ENCODE results near the gene IKBKG. TPM values are rescaled to one million over a fixed set of nuclear protein-coding genes. Genes with fewer than 3 reads are reported as not detected.
A peak's percentile ranks its signal among the peaks of the same experiment; 100 is the strongest.

Gene IKBKG
- total and polyA plus RNA-seq, 2 of the 13 experiments (the other 11 are each of a cell fraction or from before 2014, with no cell fraction given): 30.6 to 44.3 TPM

GRCh38 chrX:154502098-154502497, 45.3 kb upstream of the IKBKG start (continued):
- TF ChIP-seq, protein P1, sequence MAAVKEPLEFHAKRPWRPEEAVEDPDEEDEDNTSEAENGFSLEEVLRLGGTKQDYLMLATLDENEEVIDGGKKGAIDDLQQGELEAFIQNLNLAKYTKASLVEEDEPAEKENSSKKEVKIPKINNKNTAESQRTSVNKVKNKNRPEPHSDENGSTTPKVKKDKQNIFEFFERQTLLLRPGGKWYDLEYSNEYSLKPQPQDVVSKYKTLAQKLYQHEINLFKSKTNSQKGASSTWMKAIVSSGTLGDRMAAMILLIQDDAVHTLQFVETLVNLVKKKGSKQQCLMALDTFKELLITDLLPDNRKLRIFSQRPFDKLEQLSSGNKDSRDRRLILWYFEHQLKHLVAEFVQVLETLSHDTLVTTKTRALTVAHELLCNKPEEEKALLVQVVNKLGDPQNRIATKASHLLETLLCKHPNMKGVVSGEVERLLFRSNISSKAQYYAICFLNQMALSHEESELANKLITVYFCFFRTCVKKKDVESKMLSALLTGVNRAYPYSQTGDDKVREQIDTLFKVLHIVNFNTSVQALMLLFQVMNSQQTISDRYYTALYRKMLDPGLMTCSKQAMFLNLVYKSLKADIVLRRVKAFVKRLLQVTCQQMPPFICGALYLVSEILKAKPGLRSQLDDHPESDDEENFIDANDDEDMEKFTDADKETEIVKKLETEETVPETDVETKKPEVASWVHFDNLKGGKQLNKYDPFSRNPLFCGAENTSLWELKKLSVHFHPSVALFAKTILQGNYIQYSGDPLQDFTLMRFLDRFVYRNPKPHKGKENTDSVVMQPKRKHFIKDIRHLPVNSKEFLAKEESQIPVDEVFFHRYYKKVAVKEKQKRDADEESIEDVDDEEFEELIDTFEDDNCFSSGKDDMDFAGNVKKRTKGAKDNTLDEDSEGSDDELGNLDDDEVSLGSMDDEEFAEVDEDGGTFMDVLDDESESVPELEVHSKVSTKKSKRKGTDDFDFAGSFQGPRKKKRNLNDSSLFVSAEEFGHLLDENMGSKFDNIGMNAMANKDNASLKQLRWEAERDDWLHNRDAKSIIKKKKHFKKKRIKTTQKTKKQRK (IDR thresholded peaks at IDR 0.05; ENCODE audit: low read length): no peak

DNA sequence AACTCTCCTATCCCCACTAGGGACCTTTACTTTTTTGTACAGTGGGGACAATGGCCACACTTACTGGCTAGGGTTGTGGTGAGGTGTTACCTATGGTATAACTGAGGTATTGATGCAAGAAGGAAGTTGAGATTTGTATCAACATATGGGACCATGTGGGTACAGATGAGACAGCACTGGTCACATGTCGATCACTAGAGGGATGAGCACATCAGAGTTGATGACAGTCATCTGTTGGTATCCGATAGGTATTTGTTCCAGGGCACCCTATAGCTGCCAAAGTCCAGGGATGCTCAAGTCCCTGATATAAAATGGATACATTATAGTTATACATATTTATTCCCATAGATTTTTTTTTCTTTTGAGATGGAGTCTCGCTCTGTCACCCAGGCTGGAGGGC, 44.4 kb upstream of the IKBKG start:
- BruUV-seq (replicated peaks): no TSS peak
- no peaks in the 10 kb centered on the region for H3K79me2 ChIP-seq (ENCODE audit: insufficient read depth, low read length)
- H4K20me1 ChIP-seq (ENCODE audit: insufficient read depth, low read length): no peaks in the 10 kb centered on the region
- H3K9ac ChIP-seq (ENCODE audit: insufficient read depth, low read depth, low read length): no peak overlapping the region
- in situ Hi-C loops (cut with HindIII; ENCODE audit: extremely low pct_ligation_motif_present, low pct_unique_long_range_greater_than_20kb) (no loop called here), intact Hi-C loops (cut with micrococcal nuclease; ENCODE audit: unreplicated experiment) (no loop called here)
- ATAC-seq: peak; percentile 46; the same call in 2 of the 3 replicates
- H3K4me1 ChIP-seq (ENCODE audit: insufficient read depth, low read length): 0 out of 2 replicates have a peak, but pooled peaks cover 6% of the 10 kb centered on the region
- no peak for DNase-seq (ENCODE audit: low spot score)
- H3K4me2 ChIP-seq (ENCODE audit: low read depth, low read length): peak overlapping the region; percentile 12; the same call in 1 of the 2 replicates
- H3K36me3 ChIP-seq (replicated peaks in 1 of 2; ENCODE audit: control insufficient read depth in 1 of 2, insufficient read depth in 2 of 2, low read length in 2 of 2): no peaks in the 10 kb centered on the region
- TF ChIP-seq MAFF (IDR thresholded peaks at IDR 0.05; ENCODE audit: low read depth, low read length) (no peak), RCOR2 (CRISPR knock-in tag; IDR thresholded peaks at IDR 0.05) (no peak), NFIB (CRISPR knock-in tag; IDR thresholded peaks at IDR 0.05; ENCODE audit: borderline replicate concordance) (no peak), PRDM10 (CRISPR knock-in tag; IDR thresholded peaks at IDR 0.05; ENCODE audit: low read depth) (no peak), ZNF839 (CRISPR knock-in tag; IDR thresholded peaks at IDR 0.05; ENCODE audit: borderline replicate concordance) (no peak), CEBPG (CRISPR knock-in tag; IDR thresholded peaks at IDR 0.05) (no peak), PATZ1 (CRISPR knock-in tag; IDR thresholded peaks at IDR 0.05) (no peak), ZNF878 (CRISPR knock-in tag; IDR thresholded peaks at IDR 0.05) (no peak), SRSF4 (IDR thresholded peaks at IDR 0.05; ENCODE audit: low read depth, low read length, poor library complexity, severe bottlenecking) (no peak), NCOA1 (CRISPR knock-in tag; IDR thresholded peaks at IDR 0.05) (no peak), ZNF558 (CRISPR knock-in tag; IDR thresholded peaks at IDR 0.05; ENCODE audit: borderline replicate concordance) (no peak)
- TF ChIP-seq, protein P2, sequence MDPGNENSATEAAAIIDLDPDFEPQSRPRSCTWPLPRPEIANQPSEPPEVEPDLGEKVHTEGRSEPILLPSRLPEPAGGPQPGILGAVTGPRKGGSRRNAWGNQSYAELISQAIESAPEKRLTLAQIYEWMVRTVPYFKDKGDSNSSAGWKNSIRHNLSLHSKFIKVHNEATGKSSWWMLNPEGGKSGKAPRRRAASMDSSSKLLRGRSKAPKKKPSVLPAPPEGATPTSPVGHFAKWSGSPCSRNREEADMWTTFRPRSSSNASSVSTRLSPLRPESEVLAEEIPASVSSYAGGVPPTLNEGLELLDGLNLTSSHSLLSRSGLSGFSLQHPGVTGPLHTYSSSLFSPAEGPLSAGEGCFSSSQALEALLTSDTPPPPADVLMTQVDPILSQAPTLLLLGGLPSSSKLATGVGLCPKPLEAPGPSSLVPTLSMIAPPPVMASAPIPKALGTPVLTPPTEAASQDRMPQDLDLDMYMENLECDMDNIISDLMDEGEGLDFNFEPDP (CRISPR knock-in tag; conservative IDR thresholded peaks at IDR 0.05): no peak
- FAIRE-seq: no peak
- CTCF ChIA-PET (ENCODE audit: low intra/inter-chr PET ratio, low total read pairs): no interaction called here
- H3K4me3 ChIP-seq (replicated peaks in 1 of 3; ENCODE audit: insufficient read depth in 1 of 3, low read depth in 2 of 3, low read length in 3 of 3): no peak overlapping the region
- WGBS (ENCODE audit: low lambda C conversion rate): 43% methylated on average over 1 of the region's 3 CpGs
- no peaks in the 10 kb centered on the region for H3K27me3 ChIP-seq (ENCODE audit: control insufficient read depth in 1 of 2, insufficient read depth in 2 of 2, low read length in 2 of 2)
- H3K27ac ChIP-seq (ENCODE audit: extremely low read length, insufficient read depth, low read length): no peak overlapping the region
- no peaks in the 10 kb centered on the region for H3K9me3 ChIP-seq (ENCODE audit: low read length)
- H2AFZ ChIP-seq (ENCODE audit: low read length): no peak overlapping the region
- POLR2A ChIA-PET: interaction anchor here (1.3 kb wide), 1 partner anchor 15 kb away, joined by 3 read pairs; no protein-coding TSS in a partner anchor
